ENCODE data around the gene C1QTNF1.

The C1QTNF1 gene

DNA sequence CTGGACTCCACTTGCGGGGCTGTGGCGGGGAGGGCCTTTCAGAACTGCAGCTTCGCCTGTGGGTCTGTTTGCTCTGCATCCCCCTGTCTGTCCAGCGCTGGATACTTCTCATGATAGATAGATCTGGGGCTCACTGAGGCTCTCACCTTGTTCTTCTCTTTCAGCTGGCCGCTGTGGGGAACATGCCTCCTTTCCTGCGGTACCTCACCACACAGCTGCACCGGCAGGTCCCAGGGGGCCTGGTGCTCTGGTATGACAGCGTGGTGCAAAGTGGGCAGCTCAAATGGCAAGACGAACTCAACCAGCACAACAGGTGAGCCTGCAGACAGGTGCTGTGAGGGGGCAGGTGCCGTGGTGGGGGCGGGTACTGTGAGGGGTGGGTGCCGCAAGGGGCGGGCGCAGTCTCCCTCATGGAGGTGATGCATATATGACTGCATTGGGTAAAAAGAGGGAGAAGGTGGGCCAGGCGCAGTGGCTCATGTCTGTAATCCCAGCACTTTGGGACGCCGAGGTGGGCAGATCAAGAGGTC, 56.9 kb downstream of the C1QTNF1 start:
- H3K27ac ChIP-seq: 0 out of 2 replicates have a peak overlapping the region, but pooled peaks have one; percentile 0
- POLR2A ChIA-PET (ENCODE audit: low non-redundant PET): no interaction called here
- CTCF ChIA-PET: interaction anchor here (0.6 kb wide), 1 partner anchor 61 kb away, joined by 7 read pairs; no protein-coding TSS in a partner anchor
- TF ChIP-seq, protein P1, sequence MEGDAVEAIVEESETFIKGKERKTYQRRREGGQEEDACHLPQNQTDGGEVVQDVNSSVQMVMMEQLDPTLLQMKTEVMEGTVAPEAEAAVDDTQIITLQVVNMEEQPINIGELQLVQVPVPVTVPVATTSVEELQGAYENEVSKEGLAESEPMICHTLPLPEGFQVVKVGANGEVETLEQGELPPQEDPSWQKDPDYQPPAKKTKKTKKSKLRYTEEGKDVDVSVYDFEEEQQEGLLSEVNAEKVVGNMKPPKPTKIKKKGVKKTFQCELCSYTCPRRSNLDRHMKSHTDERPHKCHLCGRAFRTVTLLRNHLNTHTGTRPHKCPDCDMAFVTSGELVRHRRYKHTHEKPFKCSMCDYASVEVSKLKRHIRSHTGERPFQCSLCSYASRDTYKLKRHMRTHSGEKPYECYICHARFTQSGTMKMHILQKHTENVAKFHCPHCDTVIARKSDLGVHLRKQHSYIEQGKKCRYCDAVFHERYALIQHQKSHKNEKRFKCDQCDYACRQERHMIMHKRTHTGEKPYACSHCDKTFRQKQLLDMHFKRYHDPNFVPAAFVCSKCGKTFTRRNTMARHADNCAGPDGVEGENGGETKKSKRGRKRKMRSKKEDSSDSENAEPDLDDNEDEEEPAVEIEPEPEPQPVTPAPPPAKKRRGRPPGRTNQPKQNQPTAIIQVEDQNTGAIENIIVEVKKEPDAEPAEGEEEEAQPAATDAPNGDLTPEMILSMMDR (conservative IDR thresholded peaks at IDR 0.05; ENCODE audit: low read depth): no peak
- no peak for DNase-seq (ENCODE audit: low spot score)

DNA sequence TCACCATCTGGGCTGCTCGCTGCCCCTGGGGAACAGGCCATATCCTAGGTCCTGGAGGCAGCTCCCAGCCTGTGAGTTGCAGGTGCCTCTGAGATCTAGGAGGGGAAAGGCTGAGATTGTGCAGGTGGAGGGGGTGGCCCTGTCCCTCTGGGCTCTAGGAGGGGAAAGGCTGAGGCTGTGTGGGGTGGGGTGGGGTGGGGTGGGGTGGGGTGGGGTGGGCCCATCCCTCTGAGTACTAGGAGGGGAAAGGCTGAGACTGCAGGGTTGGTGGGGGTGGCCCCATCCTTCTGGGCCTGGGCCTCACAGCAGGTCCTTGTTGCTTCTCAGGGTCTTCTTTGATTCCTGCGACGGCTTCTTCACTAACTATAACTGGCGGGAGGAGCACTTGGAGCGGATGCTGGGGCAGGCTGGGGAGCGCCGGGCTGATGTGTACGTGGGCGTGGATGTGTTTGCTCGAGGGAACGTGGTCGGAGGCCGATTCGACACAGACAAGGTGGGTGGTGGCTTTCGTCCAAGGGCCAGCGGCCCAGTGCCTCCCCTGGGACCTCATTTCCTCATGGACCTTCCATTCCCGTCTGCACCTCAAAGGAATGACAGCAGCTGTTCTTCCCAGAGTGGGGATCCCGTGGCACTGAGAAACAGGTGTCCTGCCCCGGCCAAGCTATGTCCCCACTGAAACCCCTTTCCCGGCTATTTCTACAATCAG, 57.8 kb downstream of the C1QTNF1 start:
- DNase-seq (ENCODE audit: low spot score): no peak
- ChIA-PET POLR2A (ENCODE audit: low non-redundant PET) (no interaction called here), CTCF (interaction anchor here (0.6 to 4.4 kb wide), 8 partner anchors 8 to 62 kb away, joined by 3 to 26 read pairs (median 4); no protein-coding TSS in a partner anchor)
- no peak overlapping the region for H3K27ac ChIP-seq
- TF ChIP-seq, protein P1 (conservative IDR thresholded peaks at IDR 0.05; ENCODE audit: low read depth): no peak

DNA sequence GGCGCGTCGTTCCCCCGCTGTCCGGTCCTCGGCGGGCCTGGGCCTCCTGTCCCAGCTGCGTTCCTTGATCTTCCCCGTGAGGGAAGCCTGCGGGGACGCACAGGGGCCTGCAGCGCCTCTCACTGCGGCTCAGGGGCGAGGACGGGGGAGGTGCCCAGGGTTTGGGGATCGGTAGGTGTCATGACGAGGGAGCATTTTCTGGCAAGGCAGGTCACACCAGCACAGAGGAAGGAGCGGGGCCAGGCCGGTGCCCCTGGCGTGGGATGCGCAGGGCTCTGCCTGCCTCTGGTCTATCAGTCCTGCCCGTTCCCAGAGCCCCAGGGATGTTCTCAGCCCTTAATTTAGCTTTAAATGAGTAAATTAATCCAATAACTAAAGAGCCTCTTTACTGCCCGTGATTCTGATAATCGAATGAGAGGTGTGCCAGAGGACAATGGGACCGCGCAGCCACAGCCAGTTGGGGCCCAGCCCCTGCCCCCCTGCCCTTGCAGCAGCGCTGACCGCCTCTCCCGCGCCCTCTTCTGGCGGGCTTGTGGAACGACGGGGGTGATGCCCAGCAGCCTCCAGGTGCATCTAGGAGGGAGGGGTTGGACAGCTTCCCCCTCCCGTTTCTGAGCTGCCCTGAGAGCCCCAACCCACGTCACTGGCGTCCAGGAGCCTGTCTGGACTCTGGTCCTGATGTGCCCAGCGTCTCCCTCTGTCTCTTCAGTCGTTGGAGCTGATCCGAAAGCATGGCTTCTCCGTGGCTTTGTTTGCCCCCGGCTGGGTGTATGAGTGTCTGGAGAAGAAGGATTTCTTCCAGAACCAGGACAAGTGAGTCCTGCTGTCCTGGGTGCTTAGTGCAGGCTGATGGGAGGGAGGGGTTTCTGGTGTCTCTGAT, 58.6 kb downstream of the C1QTNF1 start:
- peak; percentile 66 for DNase-seq (ENCODE audit: low spot score)
- ChIA-PET CTCF (interaction anchor here (0.6 to 4.4 kb wide), 14 partner anchors 9 to 513 kb away, joined by 3 to 26 read pairs (median 4); no protein-coding TSS in a partner anchor), POLR2A (ENCODE audit: low non-redundant PET) (no interaction called here)
- TF ChIP-seq, protein P1 (conservative IDR thresholded peaks at IDR 0.05; ENCODE audit: low read depth): peak; percentile 94
- no peak overlapping the region for H3K27ac ChIP-seq

DNA sequence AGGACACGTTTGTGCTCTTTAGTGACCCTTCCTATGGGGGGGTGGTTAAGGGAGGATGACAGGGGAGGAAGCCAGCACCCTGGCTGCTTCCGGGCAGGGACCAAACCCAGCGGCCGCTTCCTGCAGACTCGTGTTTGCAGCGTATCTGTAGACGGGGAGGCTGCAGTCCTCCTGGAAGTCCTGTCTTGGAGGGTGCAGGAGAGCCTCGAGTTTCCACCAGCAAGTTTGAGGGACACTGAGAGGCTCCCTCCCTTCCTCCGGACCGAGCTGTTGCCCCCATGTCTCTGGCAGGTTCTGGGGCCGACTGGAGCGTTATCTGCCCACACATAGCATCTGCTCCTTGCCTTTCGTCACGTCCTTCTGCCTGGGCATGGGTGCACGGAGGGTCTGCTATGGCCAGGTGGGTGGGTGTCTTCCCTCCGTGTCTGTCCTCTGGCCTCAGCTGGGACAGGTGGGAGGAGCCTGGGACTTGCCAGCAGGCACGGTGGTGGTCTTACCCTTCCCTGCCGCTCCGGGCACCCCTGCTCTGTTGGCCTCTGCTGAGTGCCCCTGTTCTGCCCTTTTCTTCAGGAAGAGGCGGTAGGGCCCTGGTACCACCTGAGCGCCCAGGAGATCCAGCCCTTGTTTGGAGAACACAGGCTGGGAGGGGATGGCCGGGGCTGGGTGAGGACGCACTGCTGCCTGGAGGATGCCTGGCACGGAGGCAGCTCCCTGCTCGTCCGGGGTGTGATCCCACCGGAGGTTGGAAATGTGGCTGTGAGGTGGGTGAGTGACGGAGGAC, 59.4 kb downstream of the C1QTNF1 start:
- POLR2A ChIA-PET (ENCODE audit: low non-redundant PET): no interaction called here
- no peak for DNase-seq (ENCODE audit: low spot score)
- TF ChIP-seq, protein P1 (conservative IDR thresholded peaks at IDR 0.05; ENCODE audit: low read depth): no peak
- CTCF ChIA-PET: interaction anchor here (0.6 to 4.4 kb wide), 10 partner anchors 10 to 514 kb away, joined by 3 to 26 read pairs (median 4); no protein-coding TSS in a partner anchor
- no peak overlapping the region for H3K27ac ChIP-seq

DNA sequence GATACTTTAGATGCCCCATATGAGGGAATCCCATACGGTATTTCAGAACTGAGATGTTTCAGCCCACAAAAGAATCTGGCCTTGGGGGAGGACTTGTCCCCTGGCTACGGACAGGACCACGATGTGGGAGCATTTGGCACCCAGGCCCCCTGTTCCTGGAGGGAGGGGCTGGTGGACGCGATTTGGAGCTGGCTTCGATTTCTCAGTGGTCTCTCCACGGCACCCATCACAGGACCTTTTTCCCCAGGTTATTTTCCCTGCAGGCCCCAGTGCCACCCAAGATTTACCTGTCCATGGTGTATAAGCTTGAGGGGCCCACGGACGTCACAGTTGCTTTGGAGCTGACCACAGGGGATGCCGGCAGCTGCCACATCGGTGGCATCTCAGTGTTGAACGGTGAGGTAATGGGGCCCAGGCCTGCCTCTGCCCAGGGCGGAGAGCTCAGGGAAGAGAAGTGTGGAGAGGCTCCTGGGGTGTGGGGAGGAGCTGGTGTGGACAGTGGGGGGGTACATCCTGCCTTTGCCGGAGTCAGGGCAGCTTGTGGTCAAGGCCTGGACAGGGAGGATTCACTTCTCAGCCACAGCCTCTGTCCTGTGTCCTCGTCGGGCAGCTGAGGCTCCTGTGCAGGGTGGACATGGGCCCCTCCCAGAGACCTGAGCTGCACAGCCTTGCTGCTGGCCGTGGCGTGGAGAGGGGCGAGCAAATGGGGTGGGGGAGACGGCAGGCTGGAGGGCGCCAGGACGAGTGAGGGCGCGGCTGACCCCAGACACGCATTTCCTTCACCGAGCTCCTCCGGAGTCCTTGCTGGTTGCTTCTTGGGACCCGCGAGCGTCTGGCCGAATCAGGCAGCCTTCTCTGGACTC, 60.6 kb downstream of the C1QTNF1 start:
- DNase-seq (ENCODE audit: low spot score): no peak
- TF ChIP-seq, protein P1 (conservative IDR thresholded peaks at IDR 0.05; ENCODE audit: low read depth): no peak
- ChIA-PET CTCF (interaction anchor here (0.8 to 4.4 kb wide), 3 partner anchors 39 to 307 kb away, joined by 4 to 26 read pairs (median 6); no protein-coding TSS in a partner anchor), POLR2A (ENCODE audit: low non-redundant PET) (no interaction called here)
- no peak overlapping the region for H3K27ac ChIP-seq

All from RWPE1 (cell line).